ENCODE data around the gene YPEL1.
"Not testable (repeated sequence)": the region's sequence is repeated elsewhere in the genome, so short reads cannot be mapped to it uniquely, and the experiment has no call there.

Gene YPEL1

DNA sequence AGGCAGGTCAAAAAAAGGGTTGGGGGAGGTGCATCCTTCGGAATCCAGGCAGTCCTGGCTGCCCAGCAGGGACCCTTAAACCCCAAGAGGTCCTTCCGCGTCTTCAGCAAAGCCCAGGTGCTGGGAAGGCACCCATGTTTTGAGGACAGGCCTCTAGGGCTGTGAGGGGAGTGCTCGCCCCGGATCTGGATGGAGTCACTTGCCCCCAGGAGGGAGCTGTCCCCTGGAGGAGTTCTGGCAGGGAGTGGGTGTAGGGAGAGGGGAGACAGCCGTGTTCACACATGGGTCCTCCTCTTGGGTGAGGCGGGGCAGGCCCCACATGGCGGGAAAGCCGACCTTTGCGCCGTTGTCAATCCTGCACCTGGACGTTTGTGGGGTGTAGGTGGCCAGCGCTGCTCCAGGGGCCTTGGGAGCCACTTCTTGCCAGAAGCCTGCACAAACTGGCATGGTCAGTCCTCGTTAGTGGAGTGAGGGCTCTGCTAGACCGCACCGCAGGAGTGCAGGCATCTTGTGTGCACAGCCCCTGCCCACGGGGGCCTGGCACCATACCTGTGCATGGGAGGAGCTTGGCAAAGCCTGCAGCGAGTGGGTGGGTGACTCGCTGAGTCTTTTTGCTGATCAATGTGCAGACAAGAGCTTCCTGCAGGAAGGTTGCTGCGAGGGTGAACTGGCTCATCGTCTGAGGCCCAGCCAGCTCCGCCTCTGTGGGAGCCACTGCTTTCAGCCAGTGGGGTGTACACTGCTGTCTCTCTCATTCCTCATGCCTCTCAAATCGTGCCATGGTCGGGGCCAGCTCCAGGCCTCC is 53.8 kb downstream of the YPEL1 start:
- no peak for DNase-seq
- peaks cover 25% of the 10 kb centered on the region for H3K36me3 ChIP-seq
- H3K27ac ChIP-seq = no peak overlapping the region

DNA sequence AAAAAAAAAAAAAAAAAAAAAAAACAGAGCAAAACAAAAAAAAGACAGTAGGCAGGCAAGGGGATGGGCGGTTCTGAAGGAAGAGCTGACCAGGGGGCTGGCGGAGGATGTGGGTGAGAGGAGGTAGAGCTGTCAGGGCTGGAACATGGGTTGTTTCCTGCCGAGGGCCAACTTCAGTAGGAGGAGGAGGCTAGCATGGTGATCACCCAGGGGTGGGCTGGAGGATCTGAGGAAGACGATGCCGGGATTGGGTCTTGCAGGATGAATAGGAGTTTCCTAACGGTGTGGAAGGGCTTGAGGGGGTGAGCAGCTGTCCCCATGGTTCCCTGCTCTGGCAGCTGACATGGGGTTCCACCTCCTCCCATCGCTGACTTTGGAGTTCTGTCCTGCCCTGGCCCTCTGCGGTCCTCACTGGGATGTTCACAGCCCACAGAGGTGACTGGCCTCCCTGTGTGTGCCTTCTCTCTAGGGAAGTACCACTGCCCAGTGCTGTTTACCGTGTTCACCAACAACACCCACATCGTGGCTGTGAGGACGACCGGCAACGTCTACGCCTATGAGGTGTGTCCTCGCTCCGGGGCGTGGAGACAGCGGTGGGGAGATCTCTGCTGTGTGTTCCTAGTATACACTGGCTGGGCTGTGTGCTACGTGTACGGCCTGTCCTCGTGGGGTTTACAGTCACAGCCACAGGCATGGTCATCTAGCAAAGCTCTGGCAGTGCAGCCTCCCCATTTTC is 54.6 kb downstream of the YPEL1 start:
- Histone ChIP-seq H3K36me3 (peaks cover 25% of the 10 kb centered on the region), H3K4me3 (ENCODE audit: low read depth, low read length) (no peak overlapping the region), H3K27ac (no peak overlapping the region), H3K9me3 (ENCODE audit: severe bottlenecking) (no peaks in the 10 kb centered on the region), H3K27me3 (ENCODE audit: insufficient read depth, low read depth, severe bottlenecking) (no peaks in the 10 kb centered on the region)
- DNase-seq = no peak
- TF ChIP-seq, protein P1, sequence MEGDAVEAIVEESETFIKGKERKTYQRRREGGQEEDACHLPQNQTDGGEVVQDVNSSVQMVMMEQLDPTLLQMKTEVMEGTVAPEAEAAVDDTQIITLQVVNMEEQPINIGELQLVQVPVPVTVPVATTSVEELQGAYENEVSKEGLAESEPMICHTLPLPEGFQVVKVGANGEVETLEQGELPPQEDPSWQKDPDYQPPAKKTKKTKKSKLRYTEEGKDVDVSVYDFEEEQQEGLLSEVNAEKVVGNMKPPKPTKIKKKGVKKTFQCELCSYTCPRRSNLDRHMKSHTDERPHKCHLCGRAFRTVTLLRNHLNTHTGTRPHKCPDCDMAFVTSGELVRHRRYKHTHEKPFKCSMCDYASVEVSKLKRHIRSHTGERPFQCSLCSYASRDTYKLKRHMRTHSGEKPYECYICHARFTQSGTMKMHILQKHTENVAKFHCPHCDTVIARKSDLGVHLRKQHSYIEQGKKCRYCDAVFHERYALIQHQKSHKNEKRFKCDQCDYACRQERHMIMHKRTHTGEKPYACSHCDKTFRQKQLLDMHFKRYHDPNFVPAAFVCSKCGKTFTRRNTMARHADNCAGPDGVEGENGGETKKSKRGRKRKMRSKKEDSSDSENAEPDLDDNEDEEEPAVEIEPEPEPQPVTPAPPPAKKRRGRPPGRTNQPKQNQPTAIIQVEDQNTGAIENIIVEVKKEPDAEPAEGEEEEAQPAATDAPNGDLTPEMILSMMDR (IDR thresholded peaks at IDR 0.05; ENCODE audit: low read depth, low read length) = no peak

More for the DNA sequence above, 53.8 kb downstream of the YPEL1 start:
- no peak overlapping the region for H3K4me3 ChIP-seq (ENCODE audit: low read depth, low read length)
- TF ChIP-seq, protein P1 (IDR thresholded peaks at IDR 0.05; ENCODE audit: low read depth, low read length) = no peak
- H3K9me3 ChIP-seq (ENCODE audit: severe bottlenecking) = no peaks in the 10 kb centered on the region
- H3K27me3 ChIP-seq (ENCODE audit: insufficient read depth, low read depth, severe bottlenecking) = no peaks in the 10 kb centered on the region

DNA sequence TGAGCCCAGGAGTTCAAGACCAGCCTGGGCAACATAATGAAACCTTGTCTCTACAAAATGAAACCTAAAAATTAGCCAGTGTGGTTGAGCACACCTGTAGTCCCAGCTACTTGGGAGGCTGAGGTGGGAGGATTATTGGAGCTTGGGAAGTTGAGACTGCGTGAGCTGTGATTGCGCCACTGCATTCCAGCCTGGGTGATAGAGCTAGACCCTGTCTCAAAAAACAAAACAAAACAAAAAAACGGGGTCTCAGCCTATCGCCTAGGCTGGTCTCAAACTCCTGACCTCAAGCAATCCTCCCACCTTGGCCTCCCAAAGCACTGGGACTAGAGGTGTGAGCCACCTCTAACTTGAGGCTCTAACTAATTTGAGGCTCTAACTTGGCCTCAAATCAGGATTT is 56.2 kb downstream of the YPEL1 start:
- DNase-seq = no peak
- Histone ChIP-seq H3K9me3 (ENCODE audit: severe bottlenecking) (no peaks in the 10 kb centered on the region), H3K27me3 (ENCODE audit: insufficient read depth, low read depth, severe bottlenecking) (no peaks in the 10 kb centered on the region), H3K4me3 (ENCODE audit: low read depth, low read length) (no peak overlapping the region), H3K36me3 (peaks cover 30% of the 10 kb centered on the region), H3K27ac (no peak overlapping the region)
- TF ChIP-seq, protein P1 (IDR thresholded peaks at IDR 0.05; ENCODE audit: low read depth, low read length) = no peak

DNA sequence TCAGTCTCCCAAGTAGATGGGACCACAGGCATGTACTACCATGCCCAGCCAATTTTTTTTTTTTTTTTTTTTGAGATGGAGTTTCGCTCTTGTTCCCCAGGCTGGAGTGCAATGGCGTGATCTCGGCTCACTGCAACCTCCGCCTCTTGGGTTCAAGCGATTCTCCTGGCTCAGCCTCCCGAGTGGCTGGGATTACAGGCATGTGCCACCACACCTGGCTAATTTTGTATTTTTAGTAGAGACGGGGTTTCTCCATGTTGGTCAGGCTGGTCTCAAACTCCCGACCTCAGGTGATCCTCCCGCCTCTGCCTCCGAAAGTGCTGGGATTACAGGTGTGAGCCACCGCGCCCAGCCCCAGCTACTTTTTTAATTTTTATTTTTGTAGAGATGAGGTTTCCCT is 56.8 kb downstream of the YPEL1 start:
- H3K27me3 ChIP-seq (ENCODE audit: insufficient read depth, low read depth, severe bottlenecking); H3K4me3 ChIP-seq (ENCODE audit: low read depth, low read length); H3K9me3 ChIP-seq (ENCODE audit: severe bottlenecking); H3K27ac ChIP-seq; DNase-seq: not testable (repeated sequence)
- H3K36me3 ChIP-seq = peaks cover 30% of the 10 kb centered on the region

DNA sequence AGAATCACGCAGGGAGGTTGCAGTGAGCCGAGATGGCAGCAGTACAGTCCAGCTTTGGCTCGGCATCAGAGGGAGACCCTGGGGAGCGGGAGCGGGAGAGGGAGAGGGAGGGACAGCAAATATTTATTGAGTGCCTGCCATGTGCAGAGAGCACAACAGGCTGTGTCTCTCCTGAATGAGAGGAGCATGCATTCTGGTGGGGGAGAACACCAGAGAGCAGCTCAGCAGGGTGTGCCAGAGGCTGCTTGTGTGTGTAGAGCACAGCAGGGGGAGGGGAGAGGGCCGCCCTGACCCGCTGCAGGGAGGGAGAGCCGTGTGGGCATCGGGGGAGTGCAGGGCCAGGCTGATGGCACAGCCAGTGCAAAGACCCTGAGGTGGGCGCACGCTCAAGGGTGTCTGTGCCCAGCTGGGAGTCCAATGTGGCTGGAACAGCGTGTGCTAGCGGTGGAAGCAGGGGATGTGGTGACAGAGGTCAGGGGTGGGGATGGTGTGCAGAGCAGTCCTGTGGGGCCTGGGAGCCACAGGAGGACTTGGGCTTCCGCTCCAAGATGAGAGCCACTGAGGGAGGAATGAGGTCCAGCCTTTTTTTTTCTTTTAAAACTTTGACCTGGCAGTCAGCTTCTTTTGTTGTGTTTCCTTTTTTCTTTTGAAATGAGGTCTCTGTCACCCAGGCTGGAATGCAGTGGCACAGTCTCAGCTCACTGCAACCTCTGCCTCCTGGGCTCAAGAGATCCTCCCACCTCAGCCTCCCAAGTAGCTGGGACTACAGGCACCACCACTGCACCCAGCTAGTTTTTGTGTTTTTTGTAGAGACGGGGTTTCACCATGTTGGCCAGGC is 57.8 kb downstream of the YPEL1 start:
- no peak overlapping the region for H3K27ac ChIP-seq
- no peaks in the 10 kb centered on the region for H3K27me3 ChIP-seq (ENCODE audit: insufficient read depth, low read depth, severe bottlenecking)
- peaks cover 23% of the 10 kb centered on the region for H3K36me3 ChIP-seq
- TF ChIP-seq, protein P1 (IDR thresholded peaks at IDR 0.05; ENCODE audit: low read depth, low read length) = no peak
- H3K4me3 ChIP-seq (ENCODE audit: low read depth, low read length) = no peak overlapping the region
- no peak for DNase-seq
- no peaks in the 10 kb centered on the region for H3K9me3 ChIP-seq (ENCODE audit: severe bottlenecking)

All from WERI-Rb-1 (cell line).